ENCODE measurements around the gene AHNAK. TPM values are rescaled to one million over a fixed set of nuclear protein-coding genes. Genes with fewer than 3 reads are reported as not detected.

AHNAK gene
- total and polyA plus RNA-seq, 2 of the 8 experiments (the other 6 are each of a cell fraction or from before 2014, with no cell fraction given) = 2.0 to 5.8 TPM

DNA sequence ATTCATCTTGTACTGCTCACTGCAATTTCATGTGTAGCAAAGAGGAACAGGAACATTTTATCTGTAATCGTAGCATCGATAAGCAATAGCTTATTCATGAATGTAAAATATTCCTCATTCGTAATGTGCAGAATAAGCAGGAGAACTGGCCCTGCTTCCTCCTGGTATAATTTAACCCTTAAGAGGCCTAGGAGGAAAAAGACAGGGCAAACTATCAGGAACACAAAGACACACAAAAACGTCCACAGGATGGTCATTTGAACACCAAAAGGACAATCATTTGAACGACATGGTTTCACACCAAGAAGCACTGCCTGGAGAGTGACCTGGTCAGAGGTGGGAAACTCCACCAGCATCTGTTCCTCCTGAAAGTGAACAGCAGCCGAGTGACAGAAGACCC is 63.9 kb downstream of the AHNAK start:
- H2BK15ac ChIP-seq (ENCODE audit: low read length) = 0 out of 2 replicates have a peak overlapping the region, but pooled peaks have one; percentile 18
- CTCF ChIA-PET (ENCODE audit: partially characterized antibody) = interaction anchor here (1.8 to 6.4 kb wide), 4 partner anchors 8 to 71 kb away, joined by 5 to 24 read pairs (median 13); no protein-coding TSS in a partner anchor
- TF ChIP-seq CREB1 (IDR thresholded peaks at IDR 0.05) (no peak), CTBP2 (IDR thresholded peaks at IDR 0.05; ENCODE audit: borderline replicate concordance, insufficient read depth, insufficient read length, low read length) (no peak), HDAC6 (IDR thresholded peaks at IDR 0.05; ENCODE audit: low read depth, low read length) (no peak)

More for the DNA sequence above, 63.9 kb downstream of the AHNAK start:
- Histone ChIP-seq H3K4me1 (replicated peaks in 1 of 4; ENCODE audit: control insufficient read depth in 3 of 4, insufficient read depth in 4 of 4, low read length in 3 of 4) (peaks cover 0 to 5% (median 0%) of the 10 kb centered on the region in 4 experiments; a peak in 2 of 7 replicates), H4K91ac (replicated peaks; ENCODE audit: insufficient read length, low read length) (no peak overlapping the region), H3K56ac (replicated peaks; ENCODE audit: insufficient read length, low read depth, low read length) (no peak overlapping the region), H3K79me1 (ENCODE audit: low read depth, low read length) (no peaks in the 10 kb centered on the region), H3K27me3 (replicated peaks in 1 of 4; ENCODE audit: control insufficient read depth in 3 of 4, extremely low read depth in 1 of 4, insufficient read depth in 3 of 4, low read length in 3 of 4) (no peaks in the 10 kb centered on the region; a peak in 1 of 7 replicates), H2AFZ (ENCODE audit: low read length) (no peak overlapping the region), H3K79me2 (ENCODE audit: control insufficient read depth in 1 of 2, insufficient read depth in 2 of 2, low read length in 2 of 2) (no peaks in the 10 kb centered on the region), H2BK120ac (replicated peaks; ENCODE audit: low read depth, low read length) (no peak overlapping the region), H3K36me3 (ENCODE audit: control insufficient read depth in 2 of 4, insufficient read depth in 4 of 4, low read length in 3 of 4) (no peaks in the 10 kb centered on the region), H2BK20ac (ENCODE audit: low read length) (peak overlapping the region; percentile 48; the same call in 1 of the 2 replicates), H2BK5ac (ENCODE audit: low read depth, low read length) (no peak overlapping the region), H4K5ac (ENCODE audit: insufficient read length, low read depth, low read length) (no peak overlapping the region), H3K23me2 (ENCODE audit: low read depth, low read length) (no peaks in the 10 kb centered on the region), H3K27ac (ENCODE audit: low read depth, low read length) (no peak overlapping the region), H3K4me3 (ENCODE audit: extremely low read depth in 1 of 4, insufficient read depth in 2 of 4, low read depth in 3 of 4, low read length in 4 of 4) (no peak overlapping the region), H3K18ac (ENCODE audit: extremely low read depth, low read length) (no peak overlapping the region), H3K4me2 (ENCODE audit: insufficient read depth in 1 of 2, low read depth in 2 of 2, low read length in 2 of 2) (no peak overlapping the region), H2BK12ac (ENCODE audit: low read depth, low read length) (no peak overlapping the region), H3K4ac (replicated peaks; ENCODE audit: insufficient read length, low read depth, low read length) (no peak overlapping the region), H3K9me3 (ENCODE audit: insufficient read depth in 2 of 2, low read depth in 1 of 2, low read length in 1 of 2) (no peaks in the 10 kb centered on the region), H3K9ac (replicated peaks in 1 of 4; ENCODE audit: extremely low read depth in 1 of 4, low read depth in 3 of 4, low read length in 3 of 4) (no peak overlapping the region), H3K14ac (ENCODE audit: insufficient read length) (no peak overlapping the region), H3K23ac (ENCODE audit: insufficient read length) (no peak overlapping the region), H4K8ac (ENCODE audit: extremely low read depth, insufficient read depth, low read length) (no peak overlapping the region), H2AK5ac (ENCODE audit: low read depth, low read length) (no peak overlapping the region), H4K20me1 (replicated peaks in 1 of 2; ENCODE audit: control insufficient read depth in 1 of 2, insufficient read depth in 2 of 2, low read length in 2 of 2) (no peaks in the 10 kb centered on the region)
- FAIRE-seq (no peak), DNase-seq (ENCODE audit: low read depth in 1 of 2, low spot score in 2 of 2) (no peak)
- POLR2A ChIA-PET (ENCODE audit: partially characterized antibody) = interaction anchor here (0.5 to 1.8 kb wide), 2 partner anchors 9 to 26 kb away, joined by 4 read pairs; no protein-coding TSS in a partner anchor
- WGBS, 2 experiments (ENCODE audit: extremely low coverage in 1 of 2, insufficient coverage in 1 of 2, insufficient read length in 1 of 2, insufficient replicate concordance in 2 of 2, low coverage in 1 of 2, low lambda C conversion rate in 2 of 2, missing lambda C conversion rate in 1 of 2) = 82% methylated on average over 6 of the region's 6 CpGs; no CpG with 5 or more reads in 1 of the 2 experiments
